ENCODE measurements around the gene NTSR1. TPM values are rescaled to one million over a fixed set of nuclear protein-coding genes. Genes with fewer than 3 reads are reported as not detected.

Gene NTSR1
- total and polyA plus RNA-seq, 2 of the 13 experiments (the other 11 are each of a cell fraction or from before 2014, with no cell fraction given), result 0.09 to 0.12 TPM

DNA sequence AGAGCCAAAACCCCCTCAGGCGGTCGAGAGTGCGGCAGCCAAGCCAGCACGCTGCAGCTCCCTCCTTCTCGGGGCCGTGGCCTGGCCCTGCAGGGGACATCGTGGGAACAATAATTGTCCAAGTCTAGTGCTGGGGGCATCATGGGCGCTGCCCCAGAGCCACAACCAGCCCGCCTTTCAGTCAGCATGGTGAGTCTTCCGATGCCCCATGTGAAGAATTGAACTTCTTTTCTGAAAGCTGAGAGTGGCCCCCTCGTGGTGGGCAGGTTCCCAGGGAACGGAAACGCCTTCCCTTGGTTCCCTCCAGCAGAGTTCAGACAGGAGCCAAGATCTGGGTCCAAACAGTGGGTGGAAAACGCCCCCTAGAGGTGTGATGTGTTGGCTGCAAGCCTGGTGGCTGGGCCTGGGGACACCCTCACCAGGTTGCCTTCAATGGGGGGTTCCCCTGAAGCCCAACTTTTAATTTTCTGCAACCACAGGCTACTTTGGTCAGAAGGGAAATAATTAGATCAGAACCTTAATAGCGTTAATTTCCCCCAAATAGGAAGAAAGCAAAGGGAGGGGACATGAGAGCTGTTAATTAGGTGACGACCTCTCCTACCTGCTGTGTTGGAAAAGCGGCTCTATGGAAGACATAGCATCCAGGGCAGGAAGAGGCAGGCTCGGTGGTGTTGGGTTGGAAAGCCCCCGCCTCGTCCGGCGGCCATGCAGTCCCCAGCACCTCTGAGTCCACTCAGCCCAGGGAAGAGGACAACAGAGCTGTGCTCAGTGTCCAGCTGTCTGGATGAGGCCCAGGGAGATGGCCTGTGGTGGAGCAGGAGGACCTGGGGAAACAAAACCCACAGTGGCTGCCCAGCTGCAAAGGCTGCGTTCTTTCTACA lies 82.9 kb downstream of the NTSR1 start (continued):
- TF ChIP-seq KIAA2018 (CRISPR knock-in tag; IDR thresholded peaks at IDR 0.05; ENCODE audit: borderline replicate concordance), result no peak
- TF ChIP-seq WIZ (CRISPR knock-in tag; IDR thresholded peaks at IDR 0.05), result no peak
- TF ChIP-seq ZNF383 (CRISPR knock-in tag; IDR thresholded peaks at IDR 0.05; ENCODE audit: borderline replicate concordance), result no peak
- TF ChIP-seq TEAD3 (CRISPR knock-in tag; optimal IDR thresholded peaks at IDR 0.05; ENCODE audit: borderline replicate concordance), result peak; percentile 76
- no peak for TF ChIP-seq ZSCAN29 (CRISPR knock-in tag; conservative IDR thresholded peaks at IDR 0.05)
- TF ChIP-seq PHF20 (CRISPR knock-in tag; IDR thresholded peaks at IDR 0.05), result no peak
- TF ChIP-seq, protein P1, sequence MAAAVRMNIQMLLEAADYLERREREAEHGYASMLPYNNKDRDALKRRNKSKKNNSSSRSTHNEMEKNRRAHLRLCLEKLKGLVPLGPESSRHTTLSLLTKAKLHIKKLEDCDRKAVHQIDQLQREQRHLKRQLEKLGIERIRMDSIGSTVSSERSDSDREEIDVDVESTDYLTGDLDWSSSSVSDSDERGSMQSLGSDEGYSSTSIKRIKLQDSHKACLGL (CRISPR knock-in tag; IDR thresholded peaks at IDR 0.05), result no peak
- TF ChIP-seq ZNF713 (CRISPR knock-in tag; IDR thresholded peaks at IDR 0.05), result no peak
- TF ChIP-seq REPIN1 (CRISPR knock-in tag; IDR thresholded peaks at IDR 0.05; ENCODE audit: borderline replicate concordance, low read depth), result peak; percentile 65; the same call in 1 of the 2 replicates
- TF ChIP-seq FOSL1 (CRISPR knock-in tag; IDR thresholded peaks at IDR 0.05; ENCODE audit: borderline replicate concordance), result no peak
- TF ChIP-seq MAF1 (CRISPR knock-in tag; IDR thresholded peaks at IDR 0.05; ENCODE audit: borderline replicate concordance), result no peak
- TF ChIP-seq SKI (IDR thresholded peaks at IDR 0.05; ENCODE audit: partially characterized antibody), result peak; percentile 77
- TF ChIP-seq, protein P2, sequence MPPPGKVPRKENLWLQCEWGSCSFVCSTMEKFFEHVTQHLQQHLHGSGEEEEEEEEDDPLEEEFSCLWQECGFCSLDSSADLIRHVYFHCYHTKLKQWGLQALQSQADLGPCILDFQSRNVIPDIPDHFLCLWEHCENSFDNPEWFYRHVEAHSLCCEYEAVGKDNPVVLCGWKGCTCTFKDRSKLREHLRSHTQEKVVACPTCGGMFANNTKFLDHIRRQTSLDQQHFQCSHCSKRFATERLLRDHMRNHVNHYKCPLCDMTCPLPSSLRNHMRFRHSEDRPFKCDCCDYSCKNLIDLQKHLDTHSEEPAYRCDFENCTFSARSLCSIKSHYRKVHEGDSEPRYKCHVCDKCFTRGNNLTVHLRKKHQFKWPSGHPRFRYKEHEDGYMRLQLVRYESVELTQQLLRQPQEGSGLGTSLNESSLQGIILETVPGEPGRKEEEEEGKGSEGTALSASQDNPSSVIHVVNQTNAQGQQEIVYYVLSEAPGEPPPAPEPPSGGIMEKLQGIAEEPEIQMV (CRISPR knock-in tag; IDR thresholded peaks at IDR 0.05; ENCODE audit: low read depth), result 0 out of 2 replicates have a peak, but pooled peaks have one; percentile 22
- peak; percentile 75 for TF ChIP-seq YY1 (IDR thresholded peaks at IDR 0.05; ENCODE audit: insufficient read depth, insufficient replicate concordance, low read depth, low read length)
- no peak for TF ChIP-seq NBN (conservative IDR thresholded peaks at IDR 0.05)
- no peak for TF ChIP-seq NR1H2 (CRISPR knock-in tag; IDR thresholded peaks at IDR 0.05; ENCODE audit: borderline replicate concordance, low read depth)
- peak; percentile 83 for TF ChIP-seq ERF (CRISPR knock-in tag; IDR thresholded peaks at IDR 0.05)
